Mesendoderm (in vitro differentiated cells): ENCODE data around the gene CYSTM1.

Source experiments
- DNase-seq: peaks from one replicate; pipeline ENCODE4 v3.0.0; 2013
- H2AK5ac ChIP-seq: 2 replicates; pipeline ENCODE4 v1.6.1; 2013; ENCODE audit warnings: low read length, inconsistent platforms
- H2BK120ac ChIP-seq: 2 replicates; pipeline ENCODE4 v1.6.1; 2013; ENCODE audit warnings: low read depth, mild to moderate bottlenecking, low read length, moderate library complexity, mixed read lengths
- H2BK15ac ChIP-seq: replicated peaks from 2 replicates; pipeline ENCODE4 v1.6.1; 2013; ENCODE audit warnings: low read depth, mild to moderate bottlenecking, moderate library complexity
- H2BK5ac ChIP-seq: 2 replicates; pipeline ENCODE4 v1.6.1; 2013; ENCODE audit warnings: low read length, inconsistent platforms
- H3K18ac ChIP-seq: 2 replicates; pipeline ENCODE4 v1.6.1; 2013; ENCODE audit warnings: mild to moderate bottlenecking, low read length, mixed read lengths
- H3K23ac ChIP-seq: one replicate; pipeline ENCODE4 v1.6.1; 2013; ENCODE audit warnings: low read length
- H3K27ac ChIP-seq: 2 replicates; pipeline ENCODE4 v1.5.1; 2013; ENCODE audit warnings: low read depth, mild to moderate bottlenecking, inconsistent platforms, low read length, moderate library complexity
- H3K27me3 ChIP-seq: 2 replicates; pipeline ENCODE4 v1.6.1; 2013; ENCODE audit warnings: low read length, control low read depth, mild to moderate bottlenecking, inconsistent platforms; ENCODE audit not compliant: insufficient read depth, poor library complexity
- H3K36me3 ChIP-seq: 2 replicates; pipeline ENCODE4 v1.6.1; 2013; ENCODE audit warnings: low read length, inconsistent platforms; ENCODE audit not compliant: control insufficient read depth, insufficient read depth
- H3K4ac ChIP-seq: one replicate; pipeline ENCODE4 v1.6.1; 2013; ENCODE audit warnings: low read depth, mild to moderate bottlenecking, low read length, moderate library complexity
- H3K4me1 ChIP-seq: 2 replicates; pipeline ENCODE4 v1.6.1; 2013; ENCODE audit warnings: low read depth, low read length, inconsistent platforms; ENCODE audit not compliant: control insufficient read depth
- H3K4me2 ChIP-seq: 2 replicates; pipeline ENCODE4 v1.6.1; 2013; ENCODE audit warnings: low read length
- H3K4me3 ChIP-seq: 2 replicates; pipeline ENCODE4 v1.5.1; 2013; ENCODE audit warnings: mild to moderate bottlenecking, low read length
- H3K56ac ChIP-seq: one replicate; pipeline ENCODE4 v1.6.1; 2013; ENCODE audit warnings: low read length
- H3K79me1 ChIP-seq: 2 replicates; pipeline ENCODE4 v1.6.1; 2013; ENCODE audit warnings: low read length, inconsistent platforms
- H3K79me2 ChIP-seq: 2 replicates; pipeline ENCODE4 v1.6.1; 2013; ENCODE audit warnings: mild to moderate bottlenecking, low read length; ENCODE audit not compliant: control insufficient read depth, insufficient read depth
- H3K9ac ChIP-seq: 2 replicates; pipeline ENCODE4 v1.6.1; 2013; ENCODE audit warnings: low read length, inconsistent platforms
- H4K5ac ChIP-seq: one replicate; pipeline ENCODE4 v1.6.1; 2013; ENCODE audit warnings: low read length
- H4K8ac ChIP-seq: one replicate; pipeline ENCODE4 v1.6.1; 2013; ENCODE audit warnings: low read depth, mild to moderate bottlenecking, control low read depth, low read length, moderate library complexity
- WGBS: extraction: QIAGEN DNeasy Blood & Tissue Kit; methylation state at CpG from one replicate; pipeline ENCODE4 v1.1.7; 2013; ENCODE audit warnings: low lambda C conversion rate, missing lambda C conversion rate; ENCODE audit not compliant: insufficient coverage; ENCODE audit errors: extremely low coverage; 5-methylcytosine and 5-hydroxymethylcytosine counted together

CYSTM1 gene

GRCh38 chr5:140262839-140263238 is 87.9 kb downstream of the CYSTM1 start:
- Histone ChIP-seq H3K23ac (no peak overlapping the region), H3K4me2 (no peak overlapping the region), H3K4me3 (no peak overlapping the region), H3K4ac (no peak overlapping the region), H3K36me3 (no peaks in the 10 kb centered on the region), H3K56ac (no peak overlapping the region), H4K8ac (no peak overlapping the region), H3K79me2 (peaks cover 9% of the 10 kb centered on the region), H3K4me1 (peaks cover 11% of the 10 kb centered on the region), H3K27me3 (no peaks in the 10 kb centered on the region), H3K79me1 (peaks cover 13% of the 10 kb centered on the region), H2AK5ac (no peak overlapping the region), H4K5ac (no peak overlapping the region), H3K18ac (no peak overlapping the region), H2BK120ac (no peak overlapping the region), H2BK15ac (no peak overlapping the region), H3K9ac (no peak overlapping the region), H3K27ac (no peak overlapping the region), H2BK5ac (no peak overlapping the region)
- no peak for DNase-seq
- WGBS: no CpG with 5 or more reads among the region's 3 CpGs

- no peak overlapping the region for H4K8ac ChIP-seq
- H3K79me1 ChIP-seq: peaks cover 9% of the 10 kb centered on the region
- H3K4ac ChIP-seq: no peak overlapping the region
- peaks cover 5% of the 10 kb centered on the region for H3K79me2 ChIP-seq
- no peak overlapping the region for H3K9ac ChIP-seq
- H3K4me3 ChIP-seq: no peak overlapping the region
- H3K56ac ChIP-seq: no peak overlapping the region
- DNase-seq: no peak
- H4K5ac ChIP-seq: no peak overlapping the region
- no peak overlapping the region for H2BK15ac ChIP-seq
- H3K27me3 ChIP-seq: no peaks in the 10 kb centered on the region
- H3K36me3 ChIP-seq: no peaks in the 10 kb centered on the region
- H3K4me2 ChIP-seq: no peak overlapping the region
- H3K27ac ChIP-seq: no peak overlapping the region
- H3K23ac ChIP-seq: no peak overlapping the region
- no peak overlapping the region for H2BK5ac ChIP-seq
- H2AK5ac ChIP-seq: no peak overlapping the region
- H3K4me1 ChIP-seq: no peaks in the 10 kb centered on the region
- WGBS: no CpG with 5 or more reads among the region's 1 CpG
- no peak overlapping the region for H3K18ac ChIP-seq
- H2BK120ac ChIP-seq: no peak overlapping the region
Measured at GRCh38 chr5:140265845-140266244, 90.9 kb downstream of the CYSTM1 start.

- Histone ChIP-seq H3K79me1 (peaks cover 9% of the 10 kb centered on the region), H3K79me2 (peaks cover 5% of the 10 kb centered on the region), H3K23ac (no peak overlapping the region), H2AK5ac (no peak overlapping the region), H3K4me3 (no peak overlapping the region), H2BK120ac (no peak overlapping the region), H2BK5ac (no peak overlapping the region), H3K4me1 (no peaks in the 10 kb centered on the region), H3K4ac (no peak overlapping the region), H3K36me3 (no peaks in the 10 kb centered on the region), H3K27ac (no peak overlapping the region), H3K27me3 (no peaks in the 10 kb centered on the region), H4K8ac (no peak overlapping the region), H3K4me2 (no peak overlapping the region), H3K9ac (no peak overlapping the region), H3K56ac (no peak overlapping the region), H4K5ac (no peak overlapping the region), H2BK15ac (no peak overlapping the region), H3K18ac (no peak overlapping the region)
- no peak for DNase-seq
- no CpG with 5 or more reads among the region's 6 CpGs for WGBS
Measured at GRCh38 chr5:140266471-140267200, 91.6 kb downstream of the CYSTM1 start.

- Histone ChIP-seq H3K23ac (no peak overlapping the region), H3K4me2 (no peak overlapping the region), H3K4me3 (no peak overlapping the region), H3K18ac (no peak overlapping the region), H4K5ac (no peak overlapping the region), H2BK15ac (no peak overlapping the region), H2AK5ac (no peak overlapping the region), H3K27me3 (no peaks in the 10 kb centered on the region), H3K27ac (no peak overlapping the region), H3K36me3 (no peaks in the 10 kb centered on the region), H4K8ac (no peak overlapping the region), H3K4ac (no peak overlapping the region), H3K4me1 (no peaks in the 10 kb centered on the region), H3K79me1 (peaks cover 9% of the 10 kb centered on the region), H2BK120ac (no peak overlapping the region), H3K79me2 (peaks cover 5% of the 10 kb centered on the region), H3K56ac (no peak overlapping the region), H3K9ac (no peak overlapping the region), H2BK5ac (no peak overlapping the region)
- no peak for DNase-seq
- WGBS: no CpG with 5 or more reads among the region's 3 CpGs
Measured at GRCh38 chr5:140267201-140267540, 92.2 kb downstream of the CYSTM1 start.

GRCh38 chr5:140267559-140268018 is 92.6 kb downstream of the CYSTM1 start:
- peaks cover 5% of the 10 kb centered on the region for H3K79me1 ChIP-seq
- H2BK120ac ChIP-seq: no peak overlapping the region
- peaks cover 2% of the 10 kb centered on the region for H3K79me2 ChIP-seq
- no peaks in the 10 kb centered on the region for H3K4me1 ChIP-seq
- H3K27me3 ChIP-seq: no peaks in the 10 kb centered on the region
- H3K23ac ChIP-seq: no peak overlapping the region
- H3K27ac ChIP-seq: no peak overlapping the region
- H3K56ac ChIP-seq: no peak overlapping the region
- no peaks in the 10 kb centered on the region for H3K36me3 ChIP-seq
- DNase-seq: no peak
- H2BK5ac ChIP-seq: no peak overlapping the region
- H3K4me2 ChIP-seq: no peak overlapping the region
- no peak overlapping the region for H3K4me3 ChIP-seq
- H4K8ac ChIP-seq: no peak overlapping the region
- H2AK5ac ChIP-seq: no peak overlapping the region
- no peak overlapping the region for H3K18ac ChIP-seq
- no CpG with 5 or more reads among the region's 9 CpGs for WGBS
- no peak overlapping the region for H2BK15ac ChIP-seq
- no peak overlapping the region for H3K9ac ChIP-seq
- H4K5ac ChIP-seq: no peak overlapping the region
- H3K4ac ChIP-seq: no peak overlapping the region

GRCh38 chr5:140270008-140270407 is 95.0 kb downstream of the CYSTM1 start:
- no peak overlapping the region for H3K4ac ChIP-seq
- no peak overlapping the region for H3K27ac ChIP-seq
- H3K9ac ChIP-seq: no peak overlapping the region
- no peak overlapping the region for H3K23ac ChIP-seq
- H3K79me2 ChIP-seq: peaks cover under 1% of the 10 kb centered on the region
- H2BK120ac ChIP-seq: no peak overlapping the region
- no peak overlapping the region for H3K56ac ChIP-seq
- H2BK15ac ChIP-seq: no peak overlapping the region
- no peak overlapping the region for H3K4me3 ChIP-seq
- H4K8ac ChIP-seq: no peak overlapping the region
- peaks cover 4% of the 10 kb centered on the region for H3K79me1 ChIP-seq
- no peak overlapping the region for H4K5ac ChIP-seq
- DNase-seq: no peak
- no peak overlapping the region for H2BK5ac ChIP-seq
- H3K36me3 ChIP-seq: peaks cover 2% of the 10 kb centered on the region
- H3K4me1 ChIP-seq: no peaks in the 10 kb centered on the region
- no peak overlapping the region for H3K18ac ChIP-seq
- no peaks in the 10 kb centered on the region for H3K27me3 ChIP-seq
- no peak overlapping the region for H2AK5ac ChIP-seq
- no peak overlapping the region for H3K4me2 ChIP-seq
